Hepatic stellate cell (primary cell): ENCODE results near the gene BMPR2.
A peak's percentile ranks its signal among the peaks of the same experiment; 100 is the strongest.
"Not testable (repeated sequence)": the region's sequence is repeated elsewhere in the genome, so short reads cannot be mapped to it uniquely, and the experiment has no call there.

Experiments used
- DNase-seq: peaks from one replicate; pipeline ENCODE4 v3.0.0; 2011; ENCODE audit warnings: low spot score

The BMPR2 gene

DNA sequence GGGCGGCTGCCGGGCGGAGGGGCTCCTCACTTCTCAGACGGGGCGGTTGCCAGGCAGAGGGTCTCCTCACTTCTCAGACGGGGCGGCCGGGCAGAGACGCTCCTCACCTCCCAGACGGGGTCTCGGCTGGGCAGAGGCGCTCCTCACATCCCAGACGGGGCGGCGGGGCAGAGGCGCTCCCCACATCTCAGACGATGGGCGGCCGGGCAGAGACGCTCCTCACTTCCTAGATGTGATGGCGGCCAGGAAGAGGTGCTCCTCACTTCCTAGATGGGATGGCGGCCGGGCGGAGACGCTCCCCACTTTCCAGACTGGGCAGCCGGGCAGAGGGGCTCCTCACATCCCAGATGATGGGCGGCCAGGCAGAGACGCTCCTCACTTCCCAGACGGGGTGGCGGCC is 159.2 kb downstream of the BMPR2 start:
- DNase-seq, result not testable (repeated sequence)

- DNase-seq, result no peak
These were observed 165.0 kb downstream of the BMPR2 start for GRCh38 chr2:202541137-202541536.

GRCh38 chr2:202542142-202542541 is 166.0 kb downstream of the BMPR2 start:
- no peak for DNase-seq

DNA sequence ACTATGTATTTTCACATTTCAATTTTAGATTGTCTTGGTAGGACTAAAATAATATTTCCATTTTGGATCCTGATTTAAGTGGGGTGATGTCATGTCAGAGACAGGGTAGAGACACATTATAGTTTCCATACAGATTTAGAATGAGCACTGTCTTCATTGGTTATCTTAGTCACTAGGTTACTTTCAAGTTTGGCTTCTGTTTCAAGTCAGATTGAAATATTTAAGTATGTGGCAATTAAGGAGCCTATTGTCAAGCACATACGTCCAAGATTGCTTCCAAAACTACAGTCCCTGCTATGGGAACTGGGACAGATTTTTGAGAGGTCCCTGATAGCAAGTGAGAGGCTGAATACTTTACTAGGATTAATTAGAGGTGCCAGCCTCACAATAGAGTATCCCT is 169.4 kb downstream of the BMPR2 start:
- no peak for DNase-seq

- no peak for DNase-seq
These were observed 169.8 kb downstream of the BMPR2 start for GRCh38 chr2:202545931-202546330.

DNA sequence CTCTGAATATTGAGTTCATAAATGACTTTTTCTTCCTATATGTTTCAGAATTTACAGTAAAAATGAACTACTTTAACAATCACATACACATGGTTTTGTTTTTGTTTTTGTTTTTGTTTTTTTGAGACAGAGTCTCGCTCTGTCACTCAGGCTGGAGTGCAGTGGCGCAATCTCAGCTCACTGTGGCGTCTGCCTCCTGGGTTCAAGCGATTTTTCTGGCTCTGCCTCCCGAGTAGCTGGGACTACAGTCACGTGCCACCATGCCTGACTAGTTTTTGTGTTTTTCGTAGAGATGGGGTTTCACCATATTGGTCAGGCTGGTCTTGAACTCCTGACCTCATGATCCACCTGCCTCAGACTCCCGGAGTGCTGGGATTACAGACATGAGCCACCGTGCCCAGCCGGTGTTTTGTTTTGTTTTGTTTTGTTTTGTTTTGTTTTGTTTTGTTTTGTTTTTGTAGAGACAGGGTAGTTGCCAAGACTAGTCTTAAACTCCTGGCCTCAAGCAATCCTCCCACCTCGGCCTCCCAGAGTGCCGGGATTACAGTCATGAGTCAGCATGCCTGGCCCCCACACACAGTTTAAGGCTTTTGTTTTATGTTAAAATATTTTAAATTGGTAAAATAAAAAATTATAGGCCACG is 170.5 kb downstream of the BMPR2 start:
- DNase-seq, result not testable (repeated sequence)

GRCh38 chr2:202548240-202548639 is 172.1 kb downstream of the BMPR2 start:
- no peak for DNase-seq

- DNase-seq, result not testable (repeated sequence)
These were observed 174.9 kb downstream of the BMPR2 start for GRCh38 chr2:202551000-202551399.

DNA sequence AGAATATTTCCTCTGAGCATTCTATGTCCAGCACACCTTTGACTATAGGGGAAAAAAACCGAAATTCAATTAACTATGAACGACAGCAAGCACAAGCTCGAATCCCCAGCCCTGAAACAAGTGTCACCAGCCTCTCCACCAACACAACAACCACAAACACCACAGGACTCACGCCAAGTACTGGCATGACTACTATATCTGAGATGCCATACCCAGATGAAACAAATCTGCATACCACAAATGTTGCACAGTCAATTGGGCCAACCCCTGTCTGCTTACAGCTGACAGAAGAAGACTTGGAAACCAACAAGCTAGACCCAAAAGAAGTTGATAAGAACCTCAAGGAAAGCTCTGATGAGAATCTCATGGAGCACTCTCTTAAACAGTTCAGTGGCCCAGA is 179.2 kb downstream of the BMPR2 start:
- no peak for DNase-seq

DNA sequence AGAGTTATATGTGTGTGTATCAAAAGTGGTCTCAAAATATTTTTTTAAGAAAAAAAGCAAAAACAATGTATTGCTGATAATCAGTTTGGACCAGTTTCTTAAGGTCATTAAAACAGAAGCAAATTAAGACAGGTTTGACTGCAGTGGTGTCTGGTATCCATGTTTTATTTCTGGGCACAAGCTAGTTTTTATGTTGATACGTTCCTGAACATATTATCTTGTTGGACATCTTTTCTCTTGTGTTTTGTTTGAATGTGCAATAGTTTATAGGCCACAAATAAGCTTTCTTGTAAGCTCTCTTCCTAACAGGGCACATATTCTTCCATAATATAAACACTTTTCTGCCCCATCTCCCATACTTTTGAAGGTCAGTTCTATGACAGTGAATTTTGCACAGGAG is 184.1 kb downstream of the BMPR2 start:
- no peak for DNase-seq

DNA sequence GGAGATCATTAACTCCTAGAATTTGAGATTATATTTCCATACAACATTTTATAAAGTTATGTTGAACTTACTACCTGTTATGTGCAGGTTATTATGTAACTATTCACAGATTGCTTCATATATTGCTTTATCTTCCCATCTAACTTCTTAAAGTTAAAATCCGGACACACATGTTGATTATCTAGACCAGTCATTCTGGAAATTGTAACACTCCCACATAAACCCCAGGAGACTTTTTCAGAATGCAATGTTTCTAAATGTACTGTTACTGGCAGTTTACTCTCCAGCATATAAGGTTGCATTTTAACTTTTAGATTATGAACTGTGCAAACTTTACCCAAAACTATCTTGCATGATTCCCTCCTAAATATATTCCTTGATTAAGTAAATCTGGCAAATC is 188.1 kb downstream of the BMPR2 start:
- no peak for DNase-seq

DNA sequence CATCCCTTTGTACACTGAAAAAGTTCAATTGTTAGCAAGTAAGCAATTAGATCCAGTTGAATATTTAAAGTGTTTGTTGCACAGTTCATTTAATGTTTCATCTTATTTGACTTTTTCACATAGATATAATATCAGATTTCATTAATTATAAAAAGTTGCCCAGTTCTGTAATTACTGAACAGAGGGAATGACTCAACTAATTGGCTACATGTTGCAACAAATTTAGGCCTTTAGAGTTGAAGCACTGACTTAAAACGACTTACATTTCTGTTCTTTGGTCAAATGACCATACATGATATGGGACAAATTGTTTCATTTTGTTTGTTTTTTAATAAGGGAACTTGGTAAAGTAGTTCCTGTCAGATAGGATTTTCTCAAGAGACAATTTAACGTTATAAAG is 190.2 kb downstream of the BMPR2 start:
- no peak for DNase-seq

GRCh38 chr2:202574541-202574940 is 198.4 kb downstream of the BMPR2 start:
- no peak for DNase-seq

DNA sequence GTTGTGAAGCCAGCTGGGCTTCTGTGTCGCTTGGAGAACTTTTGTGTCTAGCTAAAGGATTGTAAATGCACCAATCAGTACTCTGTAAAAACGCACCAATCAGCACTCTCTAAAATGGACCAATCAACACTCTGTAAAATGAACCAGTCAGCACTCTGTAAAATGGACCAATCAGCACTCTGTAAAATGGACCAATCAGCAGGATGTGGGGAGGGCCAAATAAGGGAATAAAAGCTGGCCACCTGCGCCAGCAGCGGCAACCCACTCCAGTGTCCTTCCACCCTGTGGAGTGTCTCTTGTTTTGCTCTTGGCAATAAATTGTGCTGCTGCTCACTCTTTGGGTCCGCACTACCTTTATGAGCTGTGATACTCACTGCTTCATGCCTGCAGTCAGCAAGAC is 199.1 kb downstream of the BMPR2 start:
- not testable (repeated sequence) for DNase-seq

DNA sequence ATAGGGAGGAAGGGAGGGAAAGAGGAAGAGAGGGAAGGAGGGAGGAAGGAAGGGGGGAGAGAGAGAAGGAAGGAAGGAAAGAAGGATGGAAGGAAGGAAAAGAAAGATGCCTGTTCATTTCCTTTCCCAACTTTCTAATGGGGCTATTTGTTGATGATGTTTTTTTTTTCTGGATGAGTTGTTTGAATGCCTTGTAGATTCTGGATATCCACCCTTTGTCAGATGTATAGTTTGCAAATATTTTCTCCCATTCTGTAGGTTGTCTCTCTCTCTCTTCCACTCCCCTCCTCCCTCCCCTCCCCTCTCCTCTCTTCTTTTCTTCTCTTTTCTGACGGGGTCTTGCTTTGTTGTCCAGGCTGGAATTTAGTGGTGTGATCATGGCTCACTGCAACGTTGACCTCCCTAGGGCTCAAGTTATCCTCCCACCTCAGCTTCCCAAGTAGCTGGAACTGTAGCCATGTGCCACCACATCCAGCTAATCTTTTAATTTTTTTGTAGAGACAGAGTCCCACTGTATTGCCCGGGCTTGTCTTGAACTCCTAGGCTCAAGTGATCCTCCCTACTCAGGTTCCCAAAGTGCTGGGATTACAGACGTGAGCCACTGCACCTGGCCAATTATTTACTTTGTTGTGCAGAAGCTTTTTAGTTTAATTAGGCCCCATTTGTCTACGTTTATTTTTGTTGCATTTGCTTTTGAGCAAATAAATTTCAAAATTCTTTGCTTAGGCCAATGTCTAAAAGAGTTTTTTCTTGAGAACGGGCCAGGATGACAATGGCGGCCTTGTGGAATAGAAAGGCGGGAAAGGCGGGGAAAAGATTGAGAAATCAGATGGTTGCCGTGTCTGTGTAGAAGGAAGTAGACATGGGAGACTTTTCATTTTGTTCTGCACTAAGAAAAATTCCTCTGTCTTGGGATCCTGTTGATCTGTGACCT is 201.4 kb downstream of the BMPR2 start:
- DNase-seq, result no peak

DNA sequence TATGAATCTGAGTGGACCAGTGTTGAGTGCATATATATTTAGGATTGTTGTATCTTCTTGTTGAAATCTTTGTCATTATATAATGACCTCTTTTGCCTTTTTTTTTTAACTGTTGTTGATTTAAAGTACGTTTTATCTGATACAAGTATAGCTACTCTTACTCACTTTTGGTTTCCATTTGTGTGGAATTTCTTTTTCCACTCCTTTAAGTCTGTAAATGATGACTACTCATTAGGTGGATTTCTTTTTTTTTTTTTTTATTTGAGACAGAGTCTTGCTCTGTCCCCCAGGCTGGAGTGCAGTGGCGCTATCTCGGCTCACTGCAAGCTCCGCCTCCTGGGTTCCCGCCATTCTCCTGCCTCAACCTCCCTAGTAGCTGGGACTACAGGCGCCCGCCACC is 206.7 kb downstream of the BMPR2 start:
- DNase-seq, result not testable (repeated sequence)

DNA sequence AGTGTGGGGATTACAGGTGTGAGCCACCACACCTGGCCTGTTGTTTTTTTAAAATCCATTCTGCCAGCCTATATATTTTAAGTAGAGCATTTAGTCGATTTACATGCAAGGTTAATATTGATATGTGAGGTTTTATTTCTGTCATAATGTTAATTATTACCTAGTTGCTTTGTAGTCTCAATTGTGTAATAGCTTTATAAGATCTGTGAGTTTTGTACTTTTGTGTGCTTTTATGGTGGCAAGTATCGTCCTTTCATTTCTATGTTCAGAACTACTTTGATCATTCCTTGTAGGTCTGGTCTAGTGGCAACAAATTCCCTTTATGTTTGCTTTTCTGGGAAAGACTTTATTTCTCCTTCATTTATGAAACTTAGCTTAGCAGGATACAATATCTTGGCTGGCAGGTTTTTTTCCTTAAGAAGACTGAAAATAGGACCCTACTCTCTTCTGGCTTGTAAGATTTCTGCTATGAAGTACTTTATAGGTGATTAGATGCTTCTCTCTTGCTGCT is 207.6 kb downstream of the BMPR2 start:
- no peak for DNase-seq

DNA sequence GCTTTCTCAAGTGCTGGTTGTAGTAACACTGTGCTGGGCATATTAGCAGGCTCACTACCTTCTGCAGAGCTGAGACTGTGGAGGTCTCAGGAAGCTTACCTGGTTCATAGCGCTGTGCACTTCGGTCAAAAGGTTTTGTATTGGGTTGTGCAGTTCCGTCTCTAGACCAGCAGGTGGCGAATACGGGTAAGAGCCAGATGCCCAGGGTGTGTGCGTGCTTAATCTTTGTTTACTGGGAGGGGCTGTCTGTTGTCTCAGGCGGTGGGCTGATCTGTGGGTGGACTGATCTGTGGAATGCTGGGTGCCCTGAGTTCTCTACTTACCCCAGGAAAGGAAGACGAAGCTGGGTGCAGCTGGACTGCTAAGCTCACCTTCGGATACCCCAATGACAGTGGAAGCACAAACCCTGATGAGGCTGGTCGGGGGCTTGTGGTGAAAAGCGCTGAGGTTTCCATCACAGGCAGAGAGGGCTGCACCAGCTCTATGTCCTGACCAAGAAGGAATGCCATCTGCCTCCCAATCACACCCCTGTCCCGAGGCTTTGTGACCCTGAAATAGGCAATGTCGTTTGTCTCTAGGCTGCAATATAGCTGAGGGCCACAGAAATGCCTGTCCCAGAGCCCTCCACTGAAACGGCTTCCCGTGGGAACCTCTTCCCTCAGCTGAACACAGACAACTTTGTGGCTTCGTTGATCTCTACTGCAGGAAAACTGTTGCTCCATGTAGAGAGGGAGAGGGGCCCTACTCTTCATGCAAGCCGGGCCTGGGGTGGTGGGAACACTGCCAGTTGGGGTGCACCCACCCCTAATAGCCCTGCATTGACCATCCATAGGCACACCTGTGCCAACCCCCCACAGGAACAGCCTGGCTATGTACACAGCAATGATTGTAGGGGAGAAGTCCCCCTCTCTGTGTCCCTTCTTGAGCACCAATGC is 212.8 kb downstream of the BMPR2 start:
- DNase-seq, result peak; percentile 63

- no peak for DNase-seq
These were observed 213.4 kb downstream of the BMPR2 start for GRCh38 chr2:202589582-202589949.

- DNase-seq, result no peak
These were observed 216.4 kb downstream of the BMPR2 start for GRCh38 chr2:202592566-202592965.

- no peak for DNase-seq
These were observed 223.0 kb downstream of the BMPR2 start for GRCh38 chr2:202599105-202599504.

- no peak for DNase-seq
These were observed 223.8 kb downstream of the BMPR2 start for GRCh38 chr2:202599911-202600310.
